ENCODE measurements around the gene DUS3L. TPM values are rescaled to one million over a fixed set of nuclear protein-coding genes. Genes with fewer than 3 reads are reported as not detected.

DUS3L gene
- total and polyA plus RNA-seq, 2 donors (not counting 1 experiment from before 2014, with no cell fraction given): 84.6 to 118 TPM

DNA sequence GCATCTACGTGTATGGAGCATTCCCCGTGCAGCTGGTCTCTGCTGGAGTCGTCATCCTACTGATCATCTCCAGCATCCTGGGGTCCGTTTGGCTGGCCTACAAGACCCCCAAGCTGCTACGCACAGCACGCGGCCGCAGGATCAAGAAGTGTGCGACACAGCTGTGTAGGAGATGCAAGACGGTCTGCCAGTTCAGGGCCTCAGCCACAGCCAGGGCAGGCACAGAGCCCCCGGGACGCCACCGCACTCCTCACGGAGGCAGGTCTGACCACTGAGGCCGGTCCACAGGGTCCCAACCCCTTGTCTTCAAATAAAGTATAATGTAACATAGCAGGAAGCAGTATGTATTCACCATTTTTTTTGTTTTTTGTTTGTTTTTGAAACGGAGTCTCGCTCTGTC lies 12.6 kb downstream of the DUS3L start:
- Histone ChIP-seq H3K36me3 (replicated peaks in 1 of 2; ENCODE audit: control extremely low read depth in 1 of 2, control insufficient read depth in 1 of 2, extremely low read depth in 1 of 2, insufficient read depth in 2 of 2, low read length in 1 of 2) (no peaks in the 10 kb centered on the region), H3K27me3 (replicated peaks in 1 of 4; ENCODE audit: control extremely low read depth in 1 of 4, control insufficient read depth in 3 of 4, insufficient read depth in 4 of 4, low read length in 3 of 4) (peaks cover 0 to 2% (median 0%) of the 10 kb centered on the region in 4 experiments), H3K4me1 (ENCODE audit: control insufficient read depth in 2 of 2, insufficient read depth in 2 of 2, low read length in 2 of 2) (no peaks in the 10 kb centered on the region), H3K79me2 (ENCODE audit: control insufficient read depth, insufficient read depth, low read length) (no peaks in the 10 kb centered on the region), H3K4me3 (ENCODE audit: control extremely low read depth in 1 of 5, extremely low read depth in 1 of 5, insufficient read depth in 1 of 5, low read depth in 2 of 5, low read length in 4 of 5) (no peak overlapping the region), H4K20me1 (ENCODE audit: control insufficient read depth, insufficient read depth, low read length, poor library complexity, severe bottlenecking) (no peaks in the 10 kb centered on the region), H3K4me2 (replicated peaks; ENCODE audit: low read depth, low read length, poor library complexity, severe bottlenecking) (no peak overlapping the region), H3K9me3 (ENCODE audit: control extremely low read depth in 1 of 3, control insufficient read depth in 2 of 3, insufficient read depth in 1 of 3, low read length in 2 of 3) (no peaks in the 10 kb centered on the region), H3K9ac (ENCODE audit: low read length) (no peak overlapping the region), H3K27ac (ENCODE audit: low read length in 2 of 2) (no peak overlapping the region), H2AFZ (ENCODE audit: insufficient read depth, low read depth, low read length, poor library complexity, severe bottlenecking) (no peak overlapping the region)
- Mint-ChIP-seq H3K4me1 (no peaks in the 10 kb centered on the region), H3K9me3 (ENCODE audit: insufficient read depth) (no peaks in the 10 kb centered on the region), H3K27me3 (no peaks in the 10 kb centered on the region), H3K4me3 (no peak overlapping the region), H3K27ac (no peak overlapping the region)
- TF ChIP-seq, protein P1, sequence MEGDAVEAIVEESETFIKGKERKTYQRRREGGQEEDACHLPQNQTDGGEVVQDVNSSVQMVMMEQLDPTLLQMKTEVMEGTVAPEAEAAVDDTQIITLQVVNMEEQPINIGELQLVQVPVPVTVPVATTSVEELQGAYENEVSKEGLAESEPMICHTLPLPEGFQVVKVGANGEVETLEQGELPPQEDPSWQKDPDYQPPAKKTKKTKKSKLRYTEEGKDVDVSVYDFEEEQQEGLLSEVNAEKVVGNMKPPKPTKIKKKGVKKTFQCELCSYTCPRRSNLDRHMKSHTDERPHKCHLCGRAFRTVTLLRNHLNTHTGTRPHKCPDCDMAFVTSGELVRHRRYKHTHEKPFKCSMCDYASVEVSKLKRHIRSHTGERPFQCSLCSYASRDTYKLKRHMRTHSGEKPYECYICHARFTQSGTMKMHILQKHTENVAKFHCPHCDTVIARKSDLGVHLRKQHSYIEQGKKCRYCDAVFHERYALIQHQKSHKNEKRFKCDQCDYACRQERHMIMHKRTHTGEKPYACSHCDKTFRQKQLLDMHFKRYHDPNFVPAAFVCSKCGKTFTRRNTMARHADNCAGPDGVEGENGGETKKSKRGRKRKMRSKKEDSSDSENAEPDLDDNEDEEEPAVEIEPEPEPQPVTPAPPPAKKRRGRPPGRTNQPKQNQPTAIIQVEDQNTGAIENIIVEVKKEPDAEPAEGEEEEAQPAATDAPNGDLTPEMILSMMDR (IDR thresholded peaks at IDR 0.05): no peak
- TF ChIP-seq EZH2 (IDR thresholded peaks at IDR 0.05; ENCODE audit: borderline replicate concordance, insufficient read depth, low read depth, low read length, poor library complexity, severe bottlenecking): no peak
- ChIA-PET CTCF (no interaction called here), POLR2A (no interaction called here)
- intact Hi-C loops (cut with micrococcal nuclease): no loop called here
- no peak for ATAC-seq (ENCODE audit: low read depth)
- DNase-seq: no peak
- WGBS (ENCODE audit: insufficient coverage): 92% methylated on average over 14 of the region's 17 CpGs

DNA sequence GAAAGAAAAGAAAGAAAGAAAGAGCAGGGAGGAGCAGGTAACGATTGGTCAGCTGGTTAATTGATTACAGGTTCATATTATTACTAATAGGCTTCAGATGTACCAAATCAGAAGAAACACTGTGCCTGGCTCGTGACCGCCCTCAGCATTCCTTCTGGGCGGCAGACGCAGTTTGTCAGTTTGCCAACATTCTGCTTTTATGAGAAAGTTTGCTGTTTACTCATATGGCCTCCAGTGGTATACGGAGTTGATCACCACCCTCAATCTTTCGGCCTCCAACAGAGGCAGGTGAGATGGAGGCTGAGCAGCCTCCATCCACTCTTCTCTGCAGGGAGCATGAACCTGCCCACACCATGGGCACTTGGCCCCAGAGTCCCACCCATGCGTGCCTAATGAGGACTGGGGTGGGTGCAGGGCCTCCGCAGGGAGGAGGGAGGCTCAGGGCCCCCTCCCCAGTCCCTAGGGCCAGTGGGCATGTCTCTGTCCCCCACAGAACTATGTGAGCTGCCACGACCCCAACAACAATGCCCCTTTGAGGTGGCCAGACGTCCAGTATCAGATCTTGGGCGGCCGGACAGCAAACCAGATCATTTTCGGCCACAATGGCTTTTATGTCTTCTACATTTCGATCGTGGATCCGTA lies 15.2 kb downstream of the DUS3L start:
- intact Hi-C loops (cut with micrococcal nuclease): no loop called here
- Mint-ChIP-seq H3K4me3 (no peak overlapping the region), H3K9me3 (ENCODE audit: insufficient read depth) (no peaks in the 10 kb centered on the region), H3K27ac (no peak overlapping the region), H3K27me3 (no peaks in the 10 kb centered on the region), H3K4me1 (no peaks in the 10 kb centered on the region)
- H3K27me3 ChIP-seq (replicated peaks in 1 of 4; ENCODE audit: control extremely low read depth in 1 of 4, control insufficient read depth in 3 of 4, insufficient read depth in 4 of 4, low read length in 3 of 4): peaks cover 0 to 2% (median 0%) of the 10 kb centered on the region in 4 experiments
- H3K4me3 ChIP-seq (ENCODE audit: control extremely low read depth in 1 of 5, extremely low read depth in 1 of 5, insufficient read depth in 1 of 5, low read depth in 2 of 5, low read length in 4 of 5): no peak overlapping the region
- H3K4me1 ChIP-seq (ENCODE audit: control insufficient read depth in 2 of 2, insufficient read depth in 2 of 2, low read length in 2 of 2): no peaks in the 10 kb centered on the region
- H3K4me2 ChIP-seq (replicated peaks; ENCODE audit: low read depth, low read length, poor library complexity, severe bottlenecking): no peak overlapping the region
- CTCF ChIA-PET: no interaction called here
- TF ChIP-seq EZH2 (IDR thresholded peaks at IDR 0.05; ENCODE audit: borderline replicate concordance, insufficient read depth, low read depth, low read length, poor library complexity, severe bottlenecking): no peak
- TF ChIP-seq, protein P1 (IDR thresholded peaks at IDR 0.05): no peak
- no peak overlapping the region for H3K27ac ChIP-seq (ENCODE audit: low read length in 2 of 2)
- WGBS (ENCODE audit: insufficient coverage): 82% methylated on average over 14 of the region's 17 CpGs
- no peaks in the 10 kb centered on the region for H3K79me2 ChIP-seq (ENCODE audit: control insufficient read depth, insufficient read depth, low read length)
- H3K36me3 ChIP-seq (replicated peaks in 1 of 2; ENCODE audit: control extremely low read depth in 1 of 2, control insufficient read depth in 1 of 2, extremely low read depth in 1 of 2, insufficient read depth in 2 of 2, low read length in 1 of 2): no peaks in the 10 kb centered on the region
- H4K20me1 ChIP-seq (ENCODE audit: control insufficient read depth, insufficient read depth, low read length, poor library complexity, severe bottlenecking): no peaks in the 10 kb centered on the region
- H2AFZ ChIP-seq (ENCODE audit: insufficient read depth, low read depth, low read length, poor library complexity, severe bottlenecking): no peak overlapping the region
- POLR2A ChIA-PET: no interaction called here
- DNase-seq: no peak
- H3K9me3 ChIP-seq (ENCODE audit: control extremely low read depth in 1 of 3, control insufficient read depth in 2 of 3, insufficient read depth in 1 of 3, low read length in 2 of 3): peaks cover 0 to 4% (median 0%) of the 10 kb centered on the region in 3 donors
- ATAC-seq (ENCODE audit: low read depth): no peak
- H3K9ac ChIP-seq (ENCODE audit: low read length): no peak overlapping the region
